CD4-positive, alpha-beta T cell (primary cell): ENCODE measurements around the gene SH3BP2. TPM values are rescaled to one million over a fixed set of nuclear protein-coding genes. Genes with fewer than 3 reads are reported as not detected.

Experiments
- ATAC-seq: fragments of 200-7000 bp; cut with Tn5 transposase; one replicate; pipeline ENCODE4 v1.10.0; 2022; ENCODE audit warnings: mild to moderate bottlenecking; ENCODE audit not compliant: poor library complexity
- CTCF ChIA-PET: fragments of 350-600 bp; sonication (Branson Sonifier 250); formaldehyde crosslinking; loops from one replicate; lab custom pipeline; 2021; ENCODE audit warnings: antibody characterized with exemption, inconsistent platforms; lab: Charles Lee
- POLR2A ChIA-PET: fragments of 350-600 bp; sonication (Branson Sonifier 250); formaldehyde crosslinking; loops from one replicate; lab custom pipeline; 2021; ENCODE audit warnings: antibody characterized with exemption, inconsistent platforms; lab: Charles Lee
- DNase-seq, 14 experiments: peaks; one replicate each; pipeline ENCODE4 v3.0.0-alpha.2; 2013 to 2020; ENCODE audit warnings: mixed read lengths in 2 of 14
- H3K27ac ChIP-seq, 2 donors: one replicate each; pipeline versions ENCODE4 v1.5.1 to v1.7.0; 2013; ENCODE audit warnings: low read length in 2 of 2, low read depth in 1 of 2, mild to moderate bottlenecking in 1 of 2
- H3K27me3 ChIP-seq, 2 experiments: 1 replicate in 1 of 2; 2 replicates in 1 of 2; pipeline versions ENCODE4 v1.6.1 to v1.7.0; 2013; ENCODE audit warnings: low read length in 2 of 2, control low read depth in 1 of 2, mild to moderate bottlenecking in 1 of 2, moderate library complexity in 1 of 2; ENCODE audit not compliant: insufficient read depth in 2 of 2, control insufficient read depth in 1 of 2
- H3K36me3 ChIP-seq: one replicate; pipeline ENCODE4 v1.6.1; 2013; ENCODE audit warnings: low read length, control low read depth; ENCODE audit not compliant: insufficient read depth
- H3K4me1 ChIP-seq: one replicate; pipeline ENCODE4 v1.6.1; 2013; ENCODE audit warnings: low read length, control low read depth; ENCODE audit not compliant: insufficient read depth
- H3K4me3 ChIP-seq: one replicate; pipeline ENCODE4 v1.5.1; 2013; ENCODE audit warnings: mild to moderate bottlenecking, low read length, moderate library complexity
- H3K9me3 ChIP-seq, 2 experiments: 1 replicate in 1 of 2; 2 replicates in 1 of 2; pipeline versions ENCODE4 v1.6.1 to v1.7.0; 2013; ENCODE audit warnings: low read length in 2 of 2, mild to moderate bottlenecking in 2 of 2, control low read depth in 1 of 2, moderate library complexity in 1 of 2; ENCODE audit not compliant: control insufficient read depth in 1 of 2, insufficient read depth in 1 of 2
- H3K27ac Mint-ChIP-seq: one replicate; pipeline ENCODE4 v1.8.0; 2020; ENCODE audit warnings: mixed read lengths
- H3K27me3 Mint-ChIP-seq: one replicate; pipeline ENCODE4 v1.8.0; 2021; ENCODE audit warnings: mixed read lengths
- H3K36me3 Mint-ChIP-seq: one replicate; pipeline ENCODE4 v1.8.0; 2021; ENCODE audit warnings: low read depth, mixed read lengths
- H3K4me1 Mint-ChIP-seq: one replicate; pipeline ENCODE4 v1.8.0; 2021; ENCODE audit warnings: low read depth, mixed read lengths
- H3K4me3 Mint-ChIP-seq: one replicate; pipeline ENCODE4 v1.8.0; 2020; ENCODE audit warnings: mild to moderate bottlenecking, mixed read lengths
- H3K9me3 Mint-ChIP-seq: one replicate; pipeline ENCODE4 v1.8.0; 2020; ENCODE audit warnings: mixed read lengths
- CTCF ChIP-seq: fragments of 200-600 bp; IDR thresholded peaks from one replicate; pipeline ENCODE4 v1.8.0; 2022; ENCODE audit warnings: antibody characterized with exemption, mild to moderate bottlenecking
- intact Hi-C, 2 experiments: fragments of 100-400 bp; cut with DNase I in 1 of 2; cut with micrococcal nuclease in 1 of 2; formaldehyde crosslinking; loops; one replicate each; pipeline versions ENCODE4 v1.15.1 to v1.9.0; 2023 to 2025; cut with DNase I, micrococcal nuclease
- total RNA-seq, 174 experiments: library from RNA in 2 of 174; stranded (reverse) in 2 of 174; gene quantifications; one replicate each; pipeline ENCODE4 v1.2.3 and lab custom pipeline; 2021 to 2026

Gene SH3BP2
- total RNA-seq, 2 experiments from 2014 or later = 30.1 to 30.5 TPM

- H3K4me1 ChIP-seq = peaks cover 90% of the 10 kb centered on the region
- peak overlapping the region; percentile 93 for H3K27ac Mint-ChIP-seq
- ATAC-seq (no peak), DNase-seq (peak in 5 of 14 experiments; percentile 0 to 45 (median 32))
- CTCF ChIA-PET = interaction anchor here (0.6 kb wide), 1 partner anchor 81 kb away, joined by 3 read pairs; no protein-coding TSS in a partner anchor
- peak overlapping the region; percentile 52 for H3K4me3 ChIP-seq
- H3K9me3 Mint-ChIP-seq = no peaks in the 10 kb centered on the region
- H3K4me1 Mint-ChIP-seq = peaks cover 45% of the 10 kb centered on the region
- no peaks in the 10 kb centered on the region for H3K27me3 Mint-ChIP-seq
- H3K36me3 ChIP-seq = no peaks in the 10 kb centered on the region
- no peaks in the 10 kb centered on the region for H3K27me3 ChIP-seq
- POLR2A ChIA-PET = interaction anchor here (0.7 to 5.0 kb wide), 5 partner anchors 12 to 136 kb away, joined by 3 to 58 read pairs (median 13); no protein-coding TSS in a partner anchor
- no peaks in the 10 kb centered on the region for H3K9me3 ChIP-seq
- no peaks in the 10 kb centered on the region for H3K36me3 Mint-ChIP-seq
- intact Hi-C loops = loop anchor here (2.0 to 10.0 kb wide), 3 partner anchors 13 to 45 kb away; partner anchors contain the start of gene ADD1 (in 1 of the 2)
- no peak for TF ChIP-seq CTCF
- peak overlapping the region; percentile 66 to 83 for H3K27ac ChIP-seq
- peak overlapping the region; percentile 84 for H3K4me3 Mint-ChIP-seq
Measured at GRCh38 chr4:2799224-2799911, 6.5 kb downstream of the SH3BP2 start.

- peak overlapping the region; percentile 51 for H3K4me3 Mint-ChIP-seq
- peak in 2 of 14 experiments; percentile 32 for DNase-seq
- CTCF ChIA-PET = no interaction called here
Measured at GRCh38 chr4:2799971-2800690, 7.2 kb downstream of the SH3BP2 start.

More at GRCh38 chr4:2799971-2800690, 7.2 kb downstream of the SH3BP2 start:
- no peak for ATAC-seq
- POLR2A ChIA-PET = interaction anchor here (0.7 to 5.0 kb wide), 3 partner anchors 11 to 48 kb away, joined by 3 to 58 read pairs (median 24); no protein-coding TSS in a partner anchor
- Histone ChIP-seq H3K4me3 (peak overlapping the region; percentile 52), H3K36me3 (no peaks in the 10 kb centered on the region), H3K4me1 (peaks cover 90% of the 10 kb centered on the region), H3K27me3 (no peaks in the 10 kb centered on the region), H3K27ac (peak overlapping the region; percentile 37 to 66), H3K9me3 (no peaks in the 10 kb centered on the region)
- Mint-ChIP-seq H3K4me1 (peaks cover 37% of the 10 kb centered on the region), H3K36me3 (no peaks in the 10 kb centered on the region), H3K27me3 (no peaks in the 10 kb centered on the region), H3K27ac (peak overlapping the region; percentile 93), H3K9me3 (no peaks in the 10 kb centered on the region)
- intact Hi-C loops = loop anchor here (2.0 to 10.0 kb wide), 3 partner anchors 13 to 45 kb away; partner anchors contain the start of gene ADD1 (in 1 of the 2)
- no peak for TF ChIP-seq CTCF
